ENCODE results near the gene PPP4R4.

DNA sequence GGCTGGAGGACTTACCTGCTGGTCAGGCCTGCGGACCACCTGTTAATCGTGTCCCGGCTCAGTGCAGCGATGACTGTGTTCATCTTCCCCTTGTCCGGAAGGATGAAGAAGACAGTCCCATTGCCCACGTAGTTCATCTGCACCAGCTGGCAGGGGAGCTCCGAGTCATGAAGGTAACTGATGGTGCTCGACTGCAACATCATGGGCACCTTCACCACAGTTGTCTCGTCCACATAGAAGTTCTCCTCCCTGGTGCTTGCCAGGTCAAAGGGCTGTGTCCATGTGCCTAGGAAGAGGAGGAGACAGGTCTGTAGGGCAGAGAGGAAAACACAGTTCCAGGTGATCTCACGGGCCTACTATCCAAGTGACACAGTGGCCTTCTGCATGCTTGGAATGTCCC, 135.6 kb downstream of the PPP4R4 start:
- TF ChIP-seq, protein P1, sequence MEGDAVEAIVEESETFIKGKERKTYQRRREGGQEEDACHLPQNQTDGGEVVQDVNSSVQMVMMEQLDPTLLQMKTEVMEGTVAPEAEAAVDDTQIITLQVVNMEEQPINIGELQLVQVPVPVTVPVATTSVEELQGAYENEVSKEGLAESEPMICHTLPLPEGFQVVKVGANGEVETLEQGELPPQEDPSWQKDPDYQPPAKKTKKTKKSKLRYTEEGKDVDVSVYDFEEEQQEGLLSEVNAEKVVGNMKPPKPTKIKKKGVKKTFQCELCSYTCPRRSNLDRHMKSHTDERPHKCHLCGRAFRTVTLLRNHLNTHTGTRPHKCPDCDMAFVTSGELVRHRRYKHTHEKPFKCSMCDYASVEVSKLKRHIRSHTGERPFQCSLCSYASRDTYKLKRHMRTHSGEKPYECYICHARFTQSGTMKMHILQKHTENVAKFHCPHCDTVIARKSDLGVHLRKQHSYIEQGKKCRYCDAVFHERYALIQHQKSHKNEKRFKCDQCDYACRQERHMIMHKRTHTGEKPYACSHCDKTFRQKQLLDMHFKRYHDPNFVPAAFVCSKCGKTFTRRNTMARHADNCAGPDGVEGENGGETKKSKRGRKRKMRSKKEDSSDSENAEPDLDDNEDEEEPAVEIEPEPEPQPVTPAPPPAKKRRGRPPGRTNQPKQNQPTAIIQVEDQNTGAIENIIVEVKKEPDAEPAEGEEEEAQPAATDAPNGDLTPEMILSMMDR (IDR thresholded peaks at IDR 0.05) = no peak
- TF ChIP-seq POLR2A (IDR thresholded peaks at IDR 0.05) = no peak
